GM23338 (cell line): ENCODE measurements around the gene TEKT2. TPM values are rescaled to one million over a fixed set of nuclear protein-coding genes. Genes with fewer than 3 reads are reported as not detected.

Experiments used
- ATAC-seq: fragments of 200-7000 bp; cut with Tn5 transposase; 3 replicates; pipeline ENCODE4 v1.9.1; 2020
- DNase-seq: peaks from one replicate; pipeline ENCODE4 v3.0.0-alpha.2; 2015; ENCODE audit warnings: low spot score
- H2AFZ ChIP-seq: fragments of 200-600 bp; sonication (generic); 2 replicates; pipeline ENCODE4 v1.8.0; 2016; ENCODE audit warnings: antibody characterized with exemption, mild to moderate bottlenecking, moderate library complexity
- H3F3A ChIP-seq: fragments of 200-600 bp; sonication (generic); replicated peaks from 2 replicates; pipeline ENCODE4 v1.8.0; 2017; ENCODE audit warnings: antibody characterized with exemption, mixed run types, low read depth
- H3K27ac ChIP-seq: fragments of 200-600 bp; sonication (generic); 2 replicates; pipeline ENCODE4 v1.6.1; 2016; ENCODE audit warnings: low read depth
- H3K27me3 ChIP-seq: fragments of 200-600 bp; sonication (generic); 2 replicates; pipeline ENCODE4 v1.8.0; 2016; ENCODE audit warnings: mild to moderate bottlenecking, mixed run types, moderate library complexity; ENCODE audit not compliant: insufficient read depth
- H3K36me3 ChIP-seq: fragments of 200-600 bp; sonication (generic); 2 replicates; pipeline ENCODE4 v1.8.0; 2016; ENCODE audit warnings: mild to moderate bottlenecking; ENCODE audit not compliant: insufficient read depth
- H3K4me1 ChIP-seq: fragments of 200-600 bp; sonication (generic); 2 replicates; pipeline ENCODE4 v1.8.0; 2016; ENCODE audit warnings: mild to moderate bottlenecking, moderate library complexity; ENCODE audit not compliant: insufficient read depth
- H3K4me2 ChIP-seq: fragments of 200-600 bp; sonication (generic); 2 replicates; pipeline ENCODE4 v1.7.1; 2017; ENCODE audit warnings: mixed run types
- H3K4me3 ChIP-seq: fragments of 200-600 bp; sonication (generic); 2 replicates; pipeline ENCODE4 v1.6.1; 2016; ENCODE audit warnings: mixed run types
- H3K79me2 ChIP-seq: fragments of 200-600 bp; sonication (generic); replicated peaks from 2 replicates; pipeline ENCODE4 v1.8.0; 2017; ENCODE audit warnings: mild to moderate bottlenecking; ENCODE audit not compliant: insufficient read depth
- H3K9me2 ChIP-seq: fragments of 200-600 bp; sonication (generic); 2 replicates; pipeline ENCODE4 v1.8.0; 2017; ENCODE audit not compliant: insufficient read depth
- H4K20me1 ChIP-seq: fragments of 200-600 bp; sonication (generic); replicated peaks from 2 replicates; pipeline ENCODE4 v1.8.0; 2017; ENCODE audit warnings: mild to moderate bottlenecking; ENCODE audit not compliant: insufficient read depth
- H3K27ac Mint-ChIP-seq: 2 replicates; pipeline ENCODE4 v1.8.0; 2020; ENCODE audit warnings: inconsistent platforms, mild to moderate bottlenecking, moderate library complexity, mixed read lengths
- H3K27me3 Mint-ChIP-seq: 3 replicates; pipeline ENCODE4 v1.8.0; 2022; ENCODE audit warnings: low read depth, mild to moderate bottlenecking, moderate library complexity, mixed read lengths, inconsistent platforms; ENCODE audit not compliant: insufficient read depth, poor library complexity
- H3K36me3 Mint-ChIP-seq: 3 replicates; pipeline ENCODE4 v1.8.0; 2021; ENCODE audit warnings: low read depth, mild to moderate bottlenecking, inconsistent platforms, moderate library complexity, mixed read lengths
- H3K4me1 Mint-ChIP-seq: 3 replicates; pipeline ENCODE4 v1.8.0; 2020; ENCODE audit warnings: mild to moderate bottlenecking, inconsistent platforms, mixed read lengths
- H3K4me3 Mint-ChIP-seq: 3 replicates; pipeline ENCODE4 v1.8.0; 2021; ENCODE audit warnings: moderate library complexity, mild to moderate bottlenecking, inconsistent platforms, mixed read lengths
- H3K9me3 Mint-ChIP-seq: 3 replicates; pipeline ENCODE4 v1.8.0; 2020; ENCODE audit warnings: moderate library complexity, mild to moderate bottlenecking, inconsistent platforms, mixed read lengths
- JUNB ChIP-seq: IDR thresholded peaks from one replicate; pipeline ENCODE4 v1.6.1; 2016; ENCODE audit warnings: antibody characterized with exemption; ENCODE audit not compliant: unreplicated experiment
- NANOG ChIP-seq: IDR thresholded peaks from 2 replicates; pipeline ENCODE4 v1.6.1; 2016; ENCODE audit warnings: antibody characterized with exemption, borderline replicate concordance
- ZNF462 ChIP-seq: fragments of 250-450 bp; sonication (Bioruptor Pico); IDR thresholded peaks from 2 replicates; pipeline ENCODE4 v1.5.0; 2020; ENCODE audit warnings: mild to moderate bottlenecking, moderate library complexity
- polyA plus RNA-seq: library from polyadenylated mRNA; unstranded; fragments of >200 nt; fragmentation: Nextera tagmentation; extraction: Ambion mirVana; gene quantifications from 2 replicates; pipeline ENCODE4 v1.2.1, GENCODE V29; 2016
- total RNA-seq: library from RNA; depleted of rRNA; stranded (reverse); fragments of >200 nt; shearing (Covaris generic); gene quantifications from 2 replicates; pipeline ENCODE4 v1.2.3, GENCODE V29; 2014
- TF ChIP-seq, protein P1 (sequence below), 2 experiments: fragments of 200-600 bp in 1 of 2; sonication (generic) in 1 of 2; conservative IDR thresholded peaks; 2 replicates each; pipeline versions ENCODE4 v1.5.1 to v1.6.1; 2016 to 2017; ENCODE audit warnings: antibody characterized with exemption in 2 of 2, low read depth in 2 of 2, mild to moderate bottlenecking in 2 of 2, moderate library complexity in 1 of 2

Gene TEKT2
- total and polyA plus RNA-seq, 2 experiments from 2014 or later = 0.36 to 0.94 TPM

GRCh38 chr1:36098650-36099365, 14.9 kb downstream of the TEKT2 start (continued):
- TF ChIP-seq, protein P1, sequence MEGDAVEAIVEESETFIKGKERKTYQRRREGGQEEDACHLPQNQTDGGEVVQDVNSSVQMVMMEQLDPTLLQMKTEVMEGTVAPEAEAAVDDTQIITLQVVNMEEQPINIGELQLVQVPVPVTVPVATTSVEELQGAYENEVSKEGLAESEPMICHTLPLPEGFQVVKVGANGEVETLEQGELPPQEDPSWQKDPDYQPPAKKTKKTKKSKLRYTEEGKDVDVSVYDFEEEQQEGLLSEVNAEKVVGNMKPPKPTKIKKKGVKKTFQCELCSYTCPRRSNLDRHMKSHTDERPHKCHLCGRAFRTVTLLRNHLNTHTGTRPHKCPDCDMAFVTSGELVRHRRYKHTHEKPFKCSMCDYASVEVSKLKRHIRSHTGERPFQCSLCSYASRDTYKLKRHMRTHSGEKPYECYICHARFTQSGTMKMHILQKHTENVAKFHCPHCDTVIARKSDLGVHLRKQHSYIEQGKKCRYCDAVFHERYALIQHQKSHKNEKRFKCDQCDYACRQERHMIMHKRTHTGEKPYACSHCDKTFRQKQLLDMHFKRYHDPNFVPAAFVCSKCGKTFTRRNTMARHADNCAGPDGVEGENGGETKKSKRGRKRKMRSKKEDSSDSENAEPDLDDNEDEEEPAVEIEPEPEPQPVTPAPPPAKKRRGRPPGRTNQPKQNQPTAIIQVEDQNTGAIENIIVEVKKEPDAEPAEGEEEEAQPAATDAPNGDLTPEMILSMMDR (conservative IDR thresholded peaks at IDR 0.05; ENCODE audit: low read depth in 2 of 2) = no peak
- TF ChIP-seq NANOG (no peak), JUNB (no peak), ZNF462 (CRISPR knock-in tag) (no peak)

GRCh38 chr1:36099681-36100341, 15.9 kb downstream of the TEKT2 start:
- no peaks in the 10 kb centered on the region for H4K20me1 ChIP-seq
- H3K9me2 ChIP-seq = no peaks in the 10 kb centered on the region
- no peak overlapping the region for H3K4me3 ChIP-seq
- Mint-ChIP-seq H3K27ac (0 out of 2 replicates have a peak overlapping the region, but pooled peaks have one; percentile 36), H3K9me3 (no peaks in the 10 kb centered on the region; the same call in 2 of the 3 replicates), H3K36me3 (peaks cover 4% of the 10 kb centered on the region; the same call in 1 of the 3 replicates), H3K4me1 (peaks cover 17% of the 10 kb centered on the region), H3K27me3 (peaks cover 5% of the 10 kb centered on the region), H3K4me3 (no peak overlapping the region)
- H3K36me3 ChIP-seq = no peaks in the 10 kb centered on the region
- 0 out of 2 replicates have a peak overlapping the region, but pooled peaks have one; percentile 60 for H3K4me2 ChIP-seq
- peak; percentile 83 for ATAC-seq
- peak overlapping the region; percentile 90 for H2AFZ ChIP-seq
- 0 out of 2 replicates have a peak, but pooled peaks cover 16% of the 10 kb centered on the region for H3F3A ChIP-seq
- peak; percentile 93 for DNase-seq
- H3K4me1 ChIP-seq = peaks cover 6% of the 10 kb centered on the region
- H3K27me3 ChIP-seq = no peaks in the 10 kb centered on the region
- no peak overlapping the region for H3K27ac ChIP-seq
- no peaks in the 10 kb centered on the region for H3K79me2 ChIP-seq
- no peak for TF ChIP-seq ZNF462 (CRISPR knock-in tag)
